SK-N-SH (cell line): ENCODE data around the gene ST8SIA6. TPM values are rescaled to one million over a fixed set of nuclear protein-coding genes. Genes with fewer than 3 reads are reported as not detected.

Experiments used
- CTCF ChIA-PET: fragments of 300-600, 350-600 bp; formaldehyde crosslinking; extraction: SDS; loops from one replicate; lab custom pipeline; 2021; lab: Yijun Ruan, JAX
- POLR2A ChIA-PET: fragments of 350-600 bp; sonication (Branson Sonifier 250); formaldehyde crosslinking; extraction: SDS; loops from one replicate; lab custom pipeline; 2020; ENCODE audit warnings: antibody characterized with exemption, inconsistent platforms; lab: Yijun Ruan, JAX
- DNase-seq: peaks from one replicate; pipeline ENCODE4 v3.0.0; 2012
- H2AFZ ChIP-seq: fragments of 200-600 bp; sonication (generic); 2 replicates; pipeline ENCODE4 v1.8.1; 2016; ENCODE audit warnings: antibody characterized with exemption, mild to moderate bottlenecking, low read depth
- H3F3A ChIP-seq: fragments of 200-600 bp; sonication (generic); replicated peaks from 2 replicates; pipeline ENCODE3; 2016; ENCODE audit warnings: antibody characterized with exemption, mild to moderate bottlenecking; ENCODE audit not compliant: insufficient read depth
- H3K27ac ChIP-seq, 2 experiments: fragments of 200-500 bp in 1 of 2; fragments of 200-600 bp in 1 of 2; sonication (Bioruptor generic) in 1 of 2; sonication (generic), shearing (Covaris generic) in 1 of 2; 2 replicates each; pipeline versions ENCODE4 v1.5.1 to v1.6.1; 2014 to 2016; ENCODE audit warnings: low read depth in 2 of 2, inconsistent platforms in 1 of 2, low read length in 1 of 2, mild to moderate bottlenecking in 1 of 2, mixed read lengths in 1 of 2
- H3K27me3 ChIP-seq: fragments of 200-600 bp; sonication (generic), shearing (Covaris generic); 2 replicates; pipeline ENCODE4 v1.6.1; 2016; ENCODE audit warnings: mixed run types; ENCODE audit not compliant: insufficient read depth
- H3K36me3 ChIP-seq, 2 experiments: fragments of 200-500 bp in 1 of 2; fragments of 200-600 bp in 1 of 2; sonication (Bioruptor generic) in 1 of 2; sonication (generic) in 1 of 2; replicated peaks in 1 of 2; 2 replicates each; pipeline versions ENCODE3 to v1.5.1; 2014 to 2016; ENCODE audit warnings: low read length in 1 of 2, mild to moderate bottlenecking in 1 of 2; ENCODE audit not compliant: insufficient read depth in 2 of 2, control insufficient read depth in 1 of 2
- H3K4me1 ChIP-seq, 2 experiments: fragments of 200-500 bp in 1 of 2; fragments of 200-600 bp in 1 of 2; sonication (Bioruptor generic) in 1 of 2; sonication (generic), shearing (Covaris generic) in 1 of 2; 2 replicates each; pipeline versions ENCODE4 v1.5.1 to v1.6.1; 2014 to 2016; ENCODE audit warnings: low read depth in 1 of 2, low read length in 1 of 2, mixed run types in 1 of 2; ENCODE audit not compliant: insufficient read depth in 2 of 2, control insufficient read depth in 1 of 2
- H3K4me2 ChIP-seq: fragments of 200-600 bp; sonication (generic), shearing (Covaris generic); 2 replicates; pipeline ENCODE4 v1.6.1; 2017; ENCODE audit warnings: mixed run types
- H3K4me3 ChIP-seq, 2 experiments: fragments of 200-500 bp in 1 of 2; fragments of 200-600 bp in 1 of 2; sonication (Bioruptor generic) in 1 of 2; sonication (generic), shearing (Covaris generic) in 1 of 2; 2 replicates each; pipeline versions ENCODE4 v1.5.1 to v1.8.1; 2014 to 2016; ENCODE audit warnings: low read depth in 2 of 2, inconsistent platforms in 1 of 2, low read length in 1 of 2, mild to moderate bottlenecking in 1 of 2, mixed read lengths in 1 of 2, moderate library complexity in 1 of 2
- H3K79me2 ChIP-seq: fragments of 200-600 bp; sonication (generic); 2 replicates; pipeline ENCODE4 v1.8.1; 2017; ENCODE audit warnings: mild to moderate bottlenecking; ENCODE audit not compliant: insufficient read depth
- H3K9ac ChIP-seq: fragments of 200-600 bp; sonication (generic); 2 replicates; pipeline ENCODE4 v1.6.1; 2017; ENCODE audit warnings: mixed run types
- H3K9me2 ChIP-seq: fragments of 200-600 bp; sonication (generic); 2 replicates; pipeline ENCODE4 v1.6.1; 2017; ENCODE audit warnings: mixed run types
- H3K9me3 ChIP-seq: fragments of 200-600 bp; sonication (generic); 2 replicates; pipeline ENCODE4 v1.6.1; 2017; ENCODE audit warnings: mixed run types, mild to moderate bottlenecking, moderate library complexity
- H4K20me1 ChIP-seq: fragments of 200-600 bp; sonication (generic); 2 replicates; pipeline ENCODE4 v1.6.1; 2017; ENCODE audit warnings: mild to moderate bottlenecking, mixed run types; ENCODE audit not compliant: insufficient read depth
- EP300 ChIP-seq, 2 experiments: IDR thresholded peaks; 2 replicates each; pipeline versions ENCODE4 v1.4.0 to v1.6.1; 2012; ENCODE audit warnings: borderline replicate concordance in 1 of 2, low read depth in 1 of 2, low read length in 1 of 2
- FOSL2 ChIP-seq: IDR thresholded peaks from 2 replicates; pipeline ENCODE4 v1.4.0; 2012; ENCODE audit warnings: low read depth, mild to moderate bottlenecking, moderate library complexity, borderline replicate concordance
- FOXJ3 ChIP-seq: sonication (generic); formaldehyde crosslinking; IDR thresholded peaks from 2 replicates; pipeline ENCODE4 v1.5.1; 2020; ENCODE audit warnings: mild to moderate bottlenecking, missing genetic modification reagents
- GABPA ChIP-seq: IDR thresholded peaks from 2 replicates; pipeline ENCODE4 v1.4.0; 2012; ENCODE audit warnings: low read depth, mild to moderate bottlenecking
- NFIC ChIP-seq: IDR thresholded peaks from 2 replicates; pipeline ENCODE4 v1.4.0; 2012; ENCODE audit warnings: borderline replicate concordance
- PBX3 ChIP-seq: IDR thresholded peaks from 2 replicates; pipeline ENCODE4; 2012
- REST ChIP-seq: IDR thresholded peaks from 2 replicates; pipeline ENCODE4 v1.6.1; 2012; ENCODE audit warnings: mild to moderate bottlenecking, low read depth, low read length, moderate library complexity
- WGBS: methylation state at CpG from one replicate; pipeline ENCODE4 v1.1.6; 2017; ENCODE audit warnings: low lambda C conversion rate; 5-methylcytosine and 5-hydroxymethylcytosine counted together
- polyA plus RNA-seq, 3 experiments: library from polyadenylated mRNA; depleted of rRNA; stranded (reverse); fragments of >200 nt; gene quantifications; 2 replicates each; pipeline ENCODE4 v1.2.3, GENCODE V29; 2012
- TF ChIP-seq, protein P1 (sequence below): fragments of 150-350 bp; IDR thresholded peaks from 2 replicates; pipeline ENCODE4 v1.6.1; 2017; ENCODE audit warnings: antibody characterized with exemption, low read length, low read depth, borderline replicate concordance

Gene ST8SIA6
- polyA plus RNA-seq, 1 of the 3 experiments (the other 2 are of a cell fraction), result 0.03 TPM

- Histone ChIP-seq H3K9me3 (no peaks in the 10 kb centered on the region), H2AFZ (no peak overlapping the region), H3K4me2 (no peak overlapping the region), H3K27me3 (no peaks in the 10 kb centered on the region), H3K27ac (no peak overlapping the region), H3F3A (no peaks in the 10 kb centered on the region), H3K9ac (no peak overlapping the region), H3K36me3 (no peaks in the 10 kb centered on the region), H3K4me1 (no peaks in the 10 kb centered on the region), H3K79me2 (no peaks in the 10 kb centered on the region), H3K9me2 (peaks cover 3% of the 10 kb centered on the region; the same call in 1 of the 2 replicates), H3K4me3 (no peak overlapping the region), H4K20me1 (no peaks in the 10 kb centered on the region)
- DNase-seq, result no peak
- 61% methylated on average over 5 of the region's 5 CpGs for WGBS
- no peak for TF ChIP-seq PBX3
- TF ChIP-seq, protein P1, sequence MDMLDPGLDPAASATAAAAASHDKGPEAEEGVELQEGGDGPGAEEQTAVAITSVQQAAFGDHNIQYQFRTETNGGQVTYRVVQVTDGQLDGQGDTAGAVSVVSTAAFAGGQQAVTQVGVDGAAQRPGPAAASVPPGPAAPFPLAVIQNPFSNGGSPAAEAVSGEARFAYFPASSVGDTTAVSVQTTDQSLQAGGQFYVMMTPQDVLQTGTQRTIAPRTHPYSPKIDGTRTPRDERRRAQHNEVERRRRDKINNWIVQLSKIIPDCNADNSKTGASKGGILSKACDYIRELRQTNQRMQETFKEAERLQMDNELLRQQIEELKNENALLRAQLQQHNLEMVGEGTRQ, result no peak
- POLR2A ChIA-PET, result no interaction called here
- CTCF ChIA-PET, result no interaction called here
Observed at GRCh38 chr10:17470246-17470645, 15.9 kb upstream of the ST8SIA6 start.

DNA sequence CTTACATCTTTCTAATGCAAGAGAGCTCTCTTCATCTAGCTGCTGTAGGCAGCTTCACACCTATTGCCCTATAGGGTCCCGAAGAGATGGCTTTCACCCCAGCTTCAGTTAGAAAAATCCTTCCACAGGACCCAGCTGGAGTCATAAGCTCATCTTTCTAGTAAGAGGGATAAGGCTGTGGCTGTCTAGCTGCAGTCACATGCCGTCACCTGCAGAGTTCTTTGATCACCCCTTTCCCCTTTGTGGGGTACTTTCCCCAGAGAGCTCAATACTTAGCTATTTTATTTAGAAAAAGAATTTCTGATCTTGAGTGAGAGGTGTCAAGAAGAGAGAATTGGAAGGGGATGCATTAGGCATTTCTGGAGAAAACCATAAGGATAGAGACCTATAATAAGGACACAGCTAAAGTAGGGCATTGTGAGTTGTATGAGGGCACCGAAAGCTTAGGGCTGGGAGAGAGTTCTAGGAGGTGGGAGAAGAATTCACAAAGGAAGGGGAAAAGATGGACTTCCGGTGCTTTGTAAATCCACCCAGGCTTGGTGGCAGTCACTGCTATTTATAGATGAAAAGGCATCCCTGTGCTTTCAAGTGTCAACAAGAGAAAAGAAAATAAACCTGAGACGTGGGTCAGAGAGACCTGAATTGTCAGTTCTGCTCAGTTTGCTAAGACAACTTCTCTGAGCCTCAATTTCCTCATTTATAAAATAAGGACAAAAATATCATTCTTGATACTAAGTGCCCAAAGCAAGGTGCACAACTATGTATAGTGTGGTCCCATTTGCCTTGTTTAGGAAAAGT lies 11.1 kb upstream of the ST8SIA6 start:
- ChIA-PET POLR2A (no interaction called here), CTCF (no interaction called here)
- peaks cover 3% of the 10 kb centered on the region; the same call in 1 of the 2 replicates for H3K9me2 ChIP-seq
- 45% methylated on average over 5 of the region's 5 CpGs for WGBS
- no peak overlapping the region for H3K9ac ChIP-seq
- no peaks in the 10 kb centered on the region for H3K36me3 ChIP-seq
- H3K27ac ChIP-seq, result no peak overlapping the region
- H3K9me3 ChIP-seq, result no peaks in the 10 kb centered on the region
- H3K4me1 ChIP-seq, result no peaks in the 10 kb centered on the region
- H3K27me3 ChIP-seq, result no peaks in the 10 kb centered on the region
- TF ChIP-seq EP300 (IDR thresholded peaks at IDR 0.05; ENCODE audit: borderline replicate concordance in 1 of 2, low read depth in 1 of 2, low read length in 1 of 2) (no peak), GABPA (no peak), FOXJ3 (no peak), REST (no peak), NFIC (no peak), FOSL2 (no peak)
- no peaks in the 10 kb centered on the region for H3K79me2 ChIP-seq
- H3K4me2 ChIP-seq, result no peak overlapping the region
- no peak for DNase-seq
- H2AFZ ChIP-seq, result no peak overlapping the region
- no peaks in the 10 kb centered on the region for H4K20me1 ChIP-seq
- H3F3A ChIP-seq, result no peaks in the 10 kb centered on the region
- H3K4me3 ChIP-seq, result no peak overlapping the region
